Activated T-cell treated with anti-CD3 and anti-CD28 coated beads for 24 hours (primary cell): ENCODE results near the gene MAN2B2.
"Not testable (repeated sequence)": the region's sequence is repeated elsewhere in the genome, so short reads cannot be mapped to it uniquely, and the experiment has no call there.

ENCODE experiments used
- DNase-seq: peaks from one replicate; pipeline ENCODE4 v3.0.0-alpha.2; 2020; ENCODE audit warnings: low read depth

The MAN2B2 gene

DNA sequence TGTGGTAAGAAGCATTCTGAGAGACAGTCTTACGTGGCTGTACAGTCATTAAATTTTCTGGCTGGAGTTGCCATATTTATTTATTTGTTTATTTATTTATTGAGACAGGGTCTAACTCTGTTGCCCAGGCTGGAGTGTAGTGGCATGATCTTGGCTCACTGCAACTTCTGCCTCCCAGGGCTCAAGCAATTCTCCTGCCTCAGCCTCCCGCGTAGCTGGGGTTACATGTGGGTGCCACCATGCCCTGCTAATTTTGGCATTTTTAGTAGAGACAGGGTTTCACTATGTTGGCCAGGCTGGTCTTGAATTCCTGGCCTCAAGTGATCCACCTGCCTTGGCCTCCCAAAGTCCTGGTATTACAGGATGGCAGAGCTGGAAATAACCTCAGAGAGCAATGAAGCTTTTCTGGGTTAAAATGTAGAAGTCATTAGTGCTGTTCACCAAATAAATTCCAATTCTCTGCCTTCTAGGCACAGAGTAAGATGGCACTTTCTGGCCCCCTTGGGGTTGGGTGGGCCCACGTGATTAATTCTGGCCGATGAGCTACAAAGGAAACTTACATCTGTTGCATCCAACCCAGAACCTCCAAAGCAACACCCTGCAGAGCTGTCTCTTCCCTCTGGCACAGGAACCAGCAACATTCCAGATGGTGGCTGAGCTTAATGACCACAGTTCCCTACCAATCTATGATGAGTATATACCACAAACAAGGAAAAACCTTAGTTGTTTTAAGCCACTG lies 70.0 kb downstream of the MAN2B2 start:
- no peak for DNase-seq

DNA sequence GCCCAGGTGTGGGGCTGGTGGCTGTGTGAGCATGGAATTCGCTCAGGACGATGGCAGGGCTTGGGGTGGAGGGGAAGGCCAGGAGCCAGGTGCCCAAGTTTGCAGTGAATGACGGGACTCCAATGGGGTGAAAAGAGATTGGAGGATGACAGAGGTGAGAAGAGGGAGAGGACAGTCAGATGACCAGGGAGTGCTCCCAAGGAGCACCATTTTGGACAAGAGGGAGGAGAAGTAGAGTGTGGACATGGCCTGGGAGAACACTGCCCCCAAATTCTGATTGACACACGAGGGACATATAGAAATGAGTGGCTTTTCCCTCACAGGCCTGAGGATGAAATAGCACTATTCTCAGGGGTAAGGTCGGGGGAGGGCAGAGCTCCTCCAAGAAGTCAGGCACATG lies 72.2 kb downstream of the MAN2B2 start:
- DNase-seq, result no peak

DNA sequence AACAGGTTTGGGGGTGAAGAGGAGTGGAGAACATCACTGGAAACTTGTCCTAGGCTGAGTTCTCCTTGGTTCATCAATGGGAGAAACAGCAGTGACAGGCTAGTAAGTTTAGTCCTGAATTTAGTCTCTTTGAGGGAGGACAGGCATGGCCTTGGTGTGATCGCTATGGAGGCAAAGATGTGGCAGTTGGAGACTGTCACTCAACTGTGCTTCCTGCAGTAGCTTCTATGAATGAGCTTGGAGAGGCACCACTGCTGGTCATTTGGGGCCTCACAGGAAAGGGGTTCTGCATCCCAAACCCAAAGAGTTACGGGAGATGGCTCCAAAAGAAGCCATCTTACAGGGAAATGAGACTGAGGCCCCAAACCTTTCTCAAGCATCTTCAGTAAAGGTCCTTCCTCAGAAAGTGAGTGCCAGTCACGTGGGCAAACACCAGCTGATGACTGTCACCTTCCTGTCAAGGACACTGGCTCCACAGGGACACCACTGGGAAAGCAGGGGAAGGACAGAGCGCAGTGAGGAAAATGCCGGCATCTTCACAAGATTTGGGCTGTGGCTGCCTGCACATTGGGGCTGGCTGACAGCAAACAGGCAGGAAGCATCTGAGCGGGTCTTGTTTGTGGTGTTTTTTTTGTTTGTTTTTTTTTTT lies 72.7 kb downstream of the MAN2B2 start:
- no peak for DNase-seq

DNA sequence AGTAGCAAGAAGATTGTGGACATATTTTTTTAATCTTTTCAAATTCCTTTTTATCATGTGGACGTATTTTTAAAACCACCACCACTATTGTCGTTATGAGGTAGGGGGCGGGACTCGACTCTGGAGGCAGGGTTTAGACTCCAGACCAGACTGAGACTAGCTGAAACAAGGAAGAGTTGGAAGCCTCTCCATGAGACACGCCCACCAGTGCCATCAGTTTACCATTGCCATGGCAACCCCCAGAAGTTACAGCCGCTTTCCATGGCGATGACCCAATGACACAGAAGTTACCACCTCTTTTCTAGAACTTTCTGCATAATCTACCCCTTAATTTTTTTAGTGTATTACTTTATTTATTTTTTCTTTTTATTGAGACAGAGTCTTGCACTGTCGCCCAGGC lies 74.2 kb downstream of the MAN2B2 start:
- DNase-seq, result no peak

DNA sequence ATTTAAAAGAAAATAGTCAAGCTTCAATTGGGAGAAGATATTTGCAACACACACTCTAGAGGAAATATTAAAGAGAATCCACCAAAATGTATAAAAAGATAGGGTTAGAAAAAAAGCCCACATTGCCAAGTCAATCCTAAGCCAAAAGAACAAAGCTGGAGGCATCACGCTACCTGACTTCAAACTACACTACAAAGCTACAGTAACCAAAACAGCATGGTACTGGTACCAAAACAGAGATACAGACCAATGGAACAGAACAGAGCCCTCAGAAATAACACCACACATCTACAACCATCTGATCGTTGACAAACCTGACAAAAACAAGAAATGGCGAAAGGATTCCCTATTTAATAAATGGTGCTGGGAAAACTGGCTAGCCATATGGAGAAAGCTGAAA lies 79.2 kb downstream of the MAN2B2 start:
- not testable (repeated sequence) for DNase-seq

DNA sequence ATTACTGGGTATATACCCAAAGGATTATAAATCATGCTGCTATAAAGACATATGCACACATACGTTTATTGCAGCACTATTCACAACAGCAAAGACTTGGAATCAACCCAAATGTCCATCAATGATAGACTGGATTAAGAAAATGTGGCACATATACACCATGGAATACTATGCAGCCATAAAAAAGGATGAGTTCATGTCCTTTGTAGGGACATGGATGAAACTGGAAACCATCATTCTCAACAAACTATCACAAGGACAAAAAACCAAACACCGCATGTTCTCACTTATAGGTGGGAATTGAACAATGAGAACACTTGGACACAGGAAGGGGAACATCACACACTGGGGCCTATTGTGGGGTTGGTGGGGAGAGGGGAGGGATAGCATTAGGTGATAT lies 80.3 kb downstream of the MAN2B2 start:
- not testable (repeated sequence) for DNase-seq

DNA sequence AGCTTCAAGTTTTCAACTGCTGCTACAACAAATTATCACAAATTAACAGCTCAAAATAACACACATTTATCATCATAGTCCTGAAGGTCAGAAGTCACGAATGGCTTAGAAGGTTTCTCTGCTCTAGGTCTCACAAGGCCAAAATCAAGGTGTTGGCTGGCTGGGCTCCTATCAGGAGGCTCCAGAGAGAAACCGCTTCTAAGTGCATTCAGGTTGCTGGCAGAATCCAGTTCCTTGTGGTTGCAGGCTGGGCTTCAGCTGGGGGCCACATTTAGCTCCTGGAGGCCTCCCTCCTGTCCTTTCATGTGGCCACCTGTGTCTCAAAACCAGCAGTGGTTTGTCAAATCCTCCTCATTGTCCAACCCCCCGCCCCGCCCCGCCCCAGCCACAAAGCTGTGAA lies 80.9 kb downstream of the MAN2B2 start:
- no peak for DNase-seq

DNA sequence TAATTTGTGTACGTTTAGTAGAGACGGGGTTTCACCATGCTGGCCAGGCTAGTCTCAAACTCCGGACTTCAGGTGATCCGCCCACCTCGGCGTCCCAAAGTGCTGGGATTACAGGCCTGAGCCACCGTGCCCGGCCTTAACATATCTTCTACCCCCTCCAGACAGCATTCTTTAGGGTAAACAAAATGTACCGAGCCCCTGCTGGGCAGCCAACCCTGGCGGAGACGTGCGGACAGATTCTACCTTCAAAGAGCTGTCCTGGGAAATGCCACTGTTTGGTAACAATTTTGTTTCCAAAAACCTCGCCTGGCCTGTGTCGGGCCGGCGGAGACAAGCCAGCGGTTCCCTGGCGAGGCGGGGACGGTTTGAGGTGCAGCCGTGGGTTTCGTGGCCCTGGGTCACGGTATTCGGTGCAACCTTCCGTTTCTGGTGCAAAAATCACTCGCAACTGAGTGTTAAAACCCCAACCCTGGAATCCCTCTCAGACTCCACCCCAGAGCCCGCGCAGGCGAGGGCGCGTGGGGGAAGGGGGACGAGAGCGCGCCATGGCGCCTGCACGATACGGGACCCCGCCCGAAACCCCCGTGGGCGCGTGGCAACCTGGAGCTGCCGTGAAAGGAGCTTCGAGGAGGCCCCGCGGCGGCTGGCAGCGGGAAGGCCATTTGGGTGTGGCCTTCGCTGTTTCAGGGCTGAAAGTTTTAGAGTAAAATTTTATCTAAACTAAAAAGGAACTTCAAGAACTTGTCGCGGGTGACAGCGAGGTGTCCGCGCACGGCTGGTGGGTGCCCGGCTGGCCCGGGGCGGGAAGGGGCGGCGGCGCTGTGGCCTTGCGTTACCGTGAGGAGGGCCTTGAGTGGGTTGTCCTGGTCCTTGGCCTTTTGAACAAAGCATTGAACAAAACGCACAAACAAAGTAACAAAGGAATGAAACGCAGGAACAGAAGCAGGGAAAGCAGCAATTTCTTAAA lies 82.5 kb downstream of the MAN2B2 start:
- DNase-seq, result no peak

DNA sequence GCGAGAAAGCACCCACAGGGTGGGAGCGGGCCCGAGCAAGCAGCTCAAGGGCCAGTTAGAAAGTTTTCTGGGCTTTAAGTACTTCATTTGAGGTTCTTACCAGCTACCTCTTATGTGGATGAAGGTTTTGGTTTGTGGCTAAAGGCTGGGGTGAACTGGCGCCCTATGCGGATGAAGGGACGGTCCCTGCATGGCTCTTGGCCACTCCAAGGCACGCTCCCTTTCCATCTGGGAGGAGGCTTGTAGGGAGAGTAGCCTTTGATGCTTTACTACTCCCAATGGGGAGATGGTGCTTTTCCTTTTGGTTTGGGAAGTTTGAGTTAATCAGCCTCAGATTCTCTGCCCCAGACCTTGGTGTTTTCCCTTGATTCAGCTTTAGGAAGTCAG lies 83.2 kb downstream of the MAN2B2 start:
- DNase-seq, result no peak

DNA sequence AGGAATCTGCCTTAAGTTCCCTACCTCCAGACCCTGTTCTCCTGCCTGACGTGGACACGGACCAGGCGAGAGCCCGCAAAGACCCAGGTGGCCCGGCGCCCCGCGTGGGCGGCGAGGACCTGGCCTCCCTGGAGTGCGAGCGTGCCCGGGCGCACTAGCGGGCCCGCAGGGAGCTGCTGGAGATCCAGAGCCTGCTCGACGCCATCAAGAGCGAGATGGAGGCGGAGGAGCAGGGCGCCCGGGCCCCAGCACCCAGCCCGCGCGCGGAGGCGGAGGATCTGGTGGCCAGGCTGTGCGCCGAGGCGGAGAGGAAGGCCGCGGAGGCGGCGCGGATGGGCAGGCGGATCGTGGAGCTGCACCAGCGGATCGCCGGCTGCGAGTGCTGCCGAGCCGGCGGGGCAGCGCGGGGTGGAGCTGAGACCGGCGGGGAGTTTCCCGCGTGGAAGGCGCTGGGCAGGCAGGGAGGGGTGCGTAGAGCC lies 83.6 kb downstream of the MAN2B2 start:
- peak; percentile 23 for DNase-seq

DNA sequence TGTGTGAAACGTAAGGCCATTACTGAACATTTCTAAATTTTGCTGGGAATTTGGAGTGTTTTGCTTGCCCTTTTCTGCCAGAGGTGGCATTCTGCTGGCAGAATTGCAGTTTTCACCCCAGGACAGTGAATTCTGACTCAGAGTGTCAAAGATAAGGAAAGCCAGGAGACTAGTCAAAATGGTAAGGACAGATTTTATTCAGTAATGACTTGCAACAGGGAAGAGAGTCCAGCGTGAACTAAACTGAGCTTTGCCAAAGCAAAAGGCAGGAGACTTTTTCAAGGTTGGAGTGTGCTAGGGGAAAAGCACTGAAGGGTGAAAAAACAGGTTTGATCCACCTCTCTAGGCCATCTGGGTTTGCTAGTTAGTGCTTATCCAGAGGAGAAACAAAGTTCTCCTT lies 84.9 kb downstream of the MAN2B2 start:
- DNase-seq, result no peak

DNA sequence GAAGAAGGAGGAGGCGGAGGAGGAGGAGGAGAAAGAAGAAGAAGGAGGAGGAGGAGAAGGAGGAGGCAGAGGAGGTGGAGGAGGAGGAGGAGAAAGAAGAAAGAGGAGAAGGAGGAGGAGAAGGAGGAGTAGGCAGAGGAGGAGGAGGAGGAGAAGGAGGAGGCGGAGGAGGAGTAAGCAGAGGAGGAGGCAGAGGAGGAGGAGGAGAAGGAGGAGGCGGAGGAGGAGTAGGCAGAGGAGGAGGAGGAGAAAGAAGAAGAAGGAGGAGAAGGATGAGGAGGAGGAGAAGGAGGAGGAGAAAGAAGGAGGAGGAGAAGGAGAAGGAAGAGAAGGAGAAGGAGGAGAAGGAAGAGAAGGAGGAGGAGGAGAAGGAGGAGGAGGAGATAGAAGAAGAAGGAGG lies 85.4 kb downstream of the MAN2B2 start:
- no peak for DNase-seq

DNA sequence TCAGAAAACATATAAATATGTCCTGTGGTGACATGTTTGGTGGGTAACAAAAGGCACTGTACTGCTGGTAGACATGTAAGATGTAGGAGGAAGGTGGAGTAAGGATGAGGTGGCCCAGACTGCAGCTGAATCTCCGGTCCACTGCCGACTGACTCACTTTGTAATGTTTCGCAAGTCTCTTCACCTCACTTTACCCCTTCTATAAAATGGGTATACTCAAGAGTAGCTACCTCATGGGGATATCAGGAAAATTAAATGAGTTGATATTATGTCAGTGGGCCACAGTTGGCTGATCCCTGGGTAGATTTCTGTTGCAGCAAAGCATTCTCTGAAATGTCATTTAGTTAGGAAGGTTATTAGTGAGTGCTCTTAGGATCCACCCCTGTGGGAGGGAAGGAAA lies 87.6 kb downstream of the MAN2B2 start:
- DNase-seq, result no peak

DNA sequence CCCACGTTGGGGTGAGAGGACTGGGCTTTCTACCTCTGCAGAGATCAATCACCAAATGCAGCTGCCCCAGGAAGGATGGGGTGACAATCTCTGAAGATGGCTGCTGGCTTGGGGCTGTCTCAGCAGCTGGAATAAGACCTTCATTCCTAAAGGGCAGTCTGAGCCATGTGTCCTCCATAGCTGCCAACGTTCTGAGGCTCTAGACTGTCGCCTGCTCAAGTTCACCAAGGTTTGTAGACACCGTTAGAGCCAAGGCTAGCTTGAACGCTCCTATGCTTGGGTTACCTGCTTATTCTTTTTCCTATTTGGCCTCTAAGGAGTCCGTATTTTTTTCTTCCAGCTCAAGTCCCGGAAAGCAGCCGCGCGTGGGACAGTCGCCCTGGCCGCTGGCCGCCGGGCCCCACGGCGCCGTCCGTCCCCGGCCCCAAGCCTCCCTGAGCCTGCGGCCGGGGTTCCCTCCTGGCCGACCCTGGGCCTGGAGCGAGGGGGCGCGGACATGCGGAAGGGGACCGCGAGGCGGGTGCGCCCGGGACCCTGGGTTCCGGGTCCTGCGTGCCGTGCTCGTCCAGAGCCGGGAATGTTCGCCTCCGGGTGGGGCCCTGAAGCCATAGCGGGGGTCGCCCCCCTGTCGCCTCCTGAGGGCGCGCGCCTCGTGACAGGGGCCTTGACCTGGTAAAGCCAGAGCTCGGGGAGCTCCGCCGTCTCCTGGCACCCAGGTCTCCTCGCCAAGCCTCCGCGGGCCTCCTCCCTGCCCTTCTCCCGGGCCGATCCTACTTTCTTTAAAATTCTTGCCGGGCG lies 88.8 kb downstream of the MAN2B2 start:
- DNase-seq, result no peak

DNA sequence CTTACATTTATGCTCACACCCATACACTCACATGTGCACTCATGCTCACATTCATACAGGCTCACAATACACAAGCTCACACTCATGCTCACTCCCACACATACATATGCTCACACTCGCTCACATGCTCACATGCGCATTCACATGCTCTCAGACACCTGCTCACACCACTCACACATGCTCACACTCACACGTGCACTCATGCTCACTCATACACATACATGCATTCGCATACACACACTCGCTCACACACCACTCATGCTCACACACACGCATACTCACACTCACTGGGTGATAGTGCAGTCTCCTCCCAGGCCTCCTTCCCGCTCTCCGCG lies 90.3 kb downstream of the MAN2B2 start:
- no peak for DNase-seq

DNA sequence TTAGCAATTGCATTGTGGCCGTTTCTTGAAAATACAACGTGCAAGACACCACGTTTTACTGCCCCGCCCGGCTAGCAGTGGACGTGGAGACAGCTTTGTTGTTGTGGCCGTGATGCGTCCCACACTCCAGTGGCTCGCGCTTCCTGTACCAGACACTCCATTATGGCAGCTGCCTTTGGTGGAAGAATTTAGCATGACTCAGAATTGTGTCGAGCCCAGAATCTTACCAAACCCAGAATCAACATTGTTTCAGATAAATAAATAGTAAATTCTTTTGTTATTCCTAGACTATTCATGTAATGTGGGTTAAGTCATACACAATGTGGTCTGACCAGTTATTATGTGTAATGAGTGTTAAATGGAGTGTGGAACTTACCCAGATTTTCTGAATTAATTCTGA lies 93.4 kb downstream of the MAN2B2 start:
- DNase-seq, result no peak

DNA sequence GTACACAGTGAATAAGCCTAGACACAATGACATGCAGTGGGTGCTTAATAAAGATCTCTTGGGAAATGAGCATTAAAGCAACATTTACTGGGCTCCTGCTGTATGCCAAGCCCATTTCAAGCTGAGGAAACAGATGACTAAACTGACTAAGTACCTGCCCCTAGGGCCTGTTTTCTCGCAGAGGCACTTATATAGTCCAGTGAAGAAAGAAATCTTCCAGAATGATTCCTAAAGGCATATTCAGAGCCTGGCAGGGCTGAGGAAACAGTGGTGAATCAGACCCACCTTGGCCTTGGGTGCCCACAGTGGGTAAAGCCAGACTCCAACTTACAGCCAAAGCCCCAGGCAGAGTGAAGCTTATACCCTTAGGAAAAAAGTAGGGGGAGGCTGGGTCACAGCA lies 96.7 kb downstream of the MAN2B2 start:
- no peak for DNase-seq

DNA sequence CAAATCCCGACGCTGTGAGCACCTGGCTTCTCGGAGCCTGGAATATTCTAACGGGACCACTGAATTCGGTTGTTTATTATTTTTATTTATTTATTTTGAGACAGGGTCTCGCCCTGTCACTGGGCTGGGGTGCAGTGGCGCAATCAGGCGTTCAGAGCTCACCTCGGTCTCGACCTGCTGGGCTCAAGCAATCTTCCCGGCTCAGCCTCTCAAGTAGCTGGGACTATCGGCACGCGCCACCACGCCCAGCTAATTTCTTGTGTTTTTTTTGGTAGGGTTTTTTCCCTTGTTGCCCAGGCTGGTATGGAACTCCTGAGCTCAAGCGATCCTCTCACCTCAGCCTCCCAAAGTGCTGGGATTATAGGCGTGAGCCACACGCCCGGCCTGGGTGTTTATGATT lies 97.1 kb downstream of the MAN2B2 start:
- no peak for DNase-seq

DNA sequence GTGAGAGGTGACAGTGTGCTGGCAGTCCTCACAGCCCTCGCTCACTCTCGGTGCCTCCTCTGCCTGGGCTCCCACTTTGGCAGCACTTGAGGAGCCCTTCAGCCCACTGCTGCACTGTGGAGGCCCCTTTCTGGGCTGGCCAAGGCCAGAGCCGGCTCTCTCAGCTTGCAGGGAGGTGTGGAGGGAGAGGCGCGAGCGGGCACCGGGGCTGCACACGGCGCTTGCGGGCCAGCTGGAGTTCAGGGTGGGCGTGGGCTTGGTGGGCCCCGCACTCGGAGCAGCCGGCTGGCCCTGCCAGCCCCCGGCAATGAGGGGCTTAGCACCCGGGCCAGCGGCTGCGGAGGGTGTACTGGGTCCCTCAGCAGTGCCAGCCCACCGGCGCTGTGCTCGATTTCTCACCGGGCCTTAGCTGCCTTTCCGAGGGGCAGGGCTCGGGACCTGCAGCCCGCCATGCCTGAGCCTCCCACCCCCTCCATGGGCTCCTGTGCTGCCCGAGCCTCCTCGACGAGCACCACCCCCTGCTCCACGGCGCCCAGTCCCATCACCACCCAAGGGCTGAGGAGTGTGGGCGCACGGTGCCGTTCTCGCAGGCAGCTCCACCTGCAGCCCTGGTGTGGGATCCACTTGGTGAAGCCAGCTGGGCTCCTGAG lies 97.7 kb downstream of the MAN2B2 start:
- not testable (repeated sequence) for DNase-seq
